Measurements from ENCODE around the gene DDX23.

Gene DDX23

GRCh38 chr12:48812389-48812788 is 39.6 kb downstream of the DDX23 start:
- TF ChIP-seq, protein P1, sequence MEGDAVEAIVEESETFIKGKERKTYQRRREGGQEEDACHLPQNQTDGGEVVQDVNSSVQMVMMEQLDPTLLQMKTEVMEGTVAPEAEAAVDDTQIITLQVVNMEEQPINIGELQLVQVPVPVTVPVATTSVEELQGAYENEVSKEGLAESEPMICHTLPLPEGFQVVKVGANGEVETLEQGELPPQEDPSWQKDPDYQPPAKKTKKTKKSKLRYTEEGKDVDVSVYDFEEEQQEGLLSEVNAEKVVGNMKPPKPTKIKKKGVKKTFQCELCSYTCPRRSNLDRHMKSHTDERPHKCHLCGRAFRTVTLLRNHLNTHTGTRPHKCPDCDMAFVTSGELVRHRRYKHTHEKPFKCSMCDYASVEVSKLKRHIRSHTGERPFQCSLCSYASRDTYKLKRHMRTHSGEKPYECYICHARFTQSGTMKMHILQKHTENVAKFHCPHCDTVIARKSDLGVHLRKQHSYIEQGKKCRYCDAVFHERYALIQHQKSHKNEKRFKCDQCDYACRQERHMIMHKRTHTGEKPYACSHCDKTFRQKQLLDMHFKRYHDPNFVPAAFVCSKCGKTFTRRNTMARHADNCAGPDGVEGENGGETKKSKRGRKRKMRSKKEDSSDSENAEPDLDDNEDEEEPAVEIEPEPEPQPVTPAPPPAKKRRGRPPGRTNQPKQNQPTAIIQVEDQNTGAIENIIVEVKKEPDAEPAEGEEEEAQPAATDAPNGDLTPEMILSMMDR (IDR thresholded peaks at IDR 0.05; ENCODE audit: borderline replicate concordance, insufficient read depth, low read depth, low read length) = no peak
- no peak overlapping the region for H3K4me3 ChIP-seq (ENCODE audit: low read depth, low read length)

- TF ChIP-seq, protein P1 (IDR thresholded peaks at IDR 0.05; ENCODE audit: borderline replicate concordance, insufficient read depth, low read depth, low read length) = no peak
These were observed 40.4 kb downstream of the DDX23 start for GRCh38 chr12:48811437-48812090.

DNA sequence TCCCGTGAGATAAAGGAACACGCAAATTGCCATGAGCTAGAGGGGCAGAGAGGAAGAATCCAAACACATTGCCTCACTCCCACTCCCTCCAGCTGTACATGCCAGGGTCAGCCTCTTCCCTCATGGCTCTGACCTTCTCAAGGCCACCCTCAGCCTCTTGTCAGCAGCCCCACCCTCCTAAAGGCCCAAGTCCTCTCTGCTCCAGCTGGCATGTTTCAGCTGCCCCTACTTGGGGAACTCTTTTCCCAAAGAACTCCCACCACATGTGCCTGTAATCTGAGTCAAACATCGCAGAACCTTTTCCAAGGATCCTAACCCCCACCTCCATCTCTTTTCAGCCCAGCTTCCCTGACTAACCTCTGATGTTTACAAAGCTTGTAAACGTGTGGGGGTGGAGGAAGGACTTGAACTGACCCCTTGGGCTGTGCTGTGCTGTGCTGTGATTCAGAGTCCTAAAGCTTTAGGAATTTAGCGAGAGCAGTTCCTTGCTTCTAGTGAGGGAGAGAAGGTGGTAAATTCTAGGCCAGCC is 41.0 kb downstream of the DDX23 start:
- H3K4me3 ChIP-seq (ENCODE audit: low read depth, low read length) = no peak overlapping the region
- TF ChIP-seq, protein P1 (IDR thresholded peaks at IDR 0.05; ENCODE audit: borderline replicate concordance, insufficient read depth, low read depth, low read length) = no peak

More at GRCh38 chr12:48811437-48812090, 40.4 kb downstream of the DDX23 start:
- H3K4me3 ChIP-seq (ENCODE audit: low read depth, low read length) = no peak overlapping the region

GRCh38 chr12:48807981-48808380 is 44.0 kb downstream of the DDX23 start:
- TF ChIP-seq, protein P1 (IDR thresholded peaks at IDR 0.05; ENCODE audit: borderline replicate concordance, insufficient read depth, low read depth, low read length) = no peak
- H3K4me3 ChIP-seq (ENCODE audit: low read depth, low read length) = no peak overlapping the region

DNA sequence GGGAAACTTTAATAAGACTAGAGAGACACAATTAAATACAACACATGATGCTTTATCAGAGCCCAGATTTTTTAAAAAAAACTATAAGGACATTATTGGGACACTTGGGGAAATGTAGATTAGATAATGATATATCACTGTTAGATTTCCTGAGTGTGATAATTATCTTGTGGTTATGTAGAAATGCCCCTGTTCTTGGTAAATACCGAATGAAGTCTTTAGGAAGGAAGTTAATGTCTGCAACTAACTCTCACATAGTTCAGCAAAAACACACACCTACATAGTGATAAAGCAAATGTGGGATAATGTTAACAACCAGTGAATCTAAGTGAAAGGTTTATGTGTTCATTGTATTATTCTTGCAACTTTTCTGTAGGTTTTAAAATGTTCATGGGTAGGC is 48.3 kb downstream of the DDX23 start:
- TF ChIP-seq, protein P1 (IDR thresholded peaks at IDR 0.05; ENCODE audit: borderline replicate concordance, insufficient read depth, low read depth, low read length) = no peak
- H3K4me3 ChIP-seq (ENCODE audit: low read depth, low read length) = no peak overlapping the region

- TF ChIP-seq, protein P1 (IDR thresholded peaks at IDR 0.05; ENCODE audit: borderline replicate concordance, insufficient read depth, low read depth, low read length) = no peak
- H3K4me3 ChIP-seq (ENCODE audit: low read depth, low read length) = no peak overlapping the region
These were observed 51.0 kb downstream of the DDX23 start for GRCh38 chr12:48800971-48801370.

DNA sequence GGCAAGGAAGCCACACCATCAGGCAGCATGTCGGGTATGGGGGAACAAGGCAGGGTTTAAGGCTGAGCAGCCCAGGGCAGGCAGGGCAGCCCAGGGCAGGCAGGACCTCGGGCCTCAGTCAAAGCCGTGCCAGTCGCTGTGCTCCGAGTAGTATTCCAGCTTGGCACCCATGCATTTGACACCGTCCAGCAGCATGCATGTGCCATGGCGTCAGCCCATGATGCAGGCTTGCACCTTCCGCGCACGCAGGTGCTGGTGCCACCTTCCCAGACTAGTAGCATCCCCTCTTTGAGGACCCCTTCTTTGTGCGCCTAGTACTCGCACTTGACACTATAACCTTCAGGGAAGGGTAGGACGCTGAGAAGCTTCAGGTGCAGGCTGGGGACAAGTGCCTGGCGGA is 51.5 kb downstream of the DDX23 start:
- no peak overlapping the region for H3K4me3 ChIP-seq (ENCODE audit: low read depth, low read length)
- TF ChIP-seq, protein P1 (IDR thresholded peaks at IDR 0.05; ENCODE audit: borderline replicate concordance, insufficient read depth, low read depth, low read length) = no peak

Data from GM12875 (cell line).